Stimulated activated CD4-positive, alpha-beta T cell treated with anti-CD3 and anti-CD28 coated beads, Interleukin-1b, Interleukin-23, amount 100 ng/mL, for 48 hours (primary cell): ENCODE data around the gene PEAK1.

Experiments used
- DNase-seq: peaks from one replicate; pipeline ENCODE4 v3.0.0-alpha.2; 2020

The PEAK1 gene

GRCh38 chr15:77419836-77420609, at the start of gene PEAK1:
Gene PEAK1, minus strand, starts transcription at chr15:77420104. Its CDS starts 238,178 bp downstream, at chr15:77181926.
- peak; percentile 99 for DNase-seq

GRCh38 chr15:77468896-77469295, 49.0 kb upstream of the PEAK1 start:
- no peak for DNase-seq

- DNase-seq: no peak
Measured at GRCh38 chr15:77466521-77466920, 46.6 kb upstream of the PEAK1 start.

GRCh38 chr15:77464129-77464865, 44.4 kb upstream of the PEAK1 start:
- DNase-seq: no peak

GRCh38 chr15:77461486-77461885, 41.6 kb upstream of the PEAK1 start:
- DNase-seq: no peak

GRCh38 chr15:77459031-77459430, 39.1 kb upstream of the PEAK1 start:
- DNase-seq: no peak

GRCh38 chr15:77457905-77458265, 38.0 kb upstream of the PEAK1 start:
- no peak for DNase-seq

- no peak for DNase-seq
Measured at GRCh38 chr15:77457191-77457904, 37.4 kb upstream of the PEAK1 start.

- no peak for DNase-seq
Measured at GRCh38 chr15:77456746-77457145, 36.8 kb upstream of the PEAK1 start.

GRCh38 chr15:77455696-77456321, 35.9 kb upstream of the PEAK1 start:
- no peak for DNase-seq

- DNase-seq: no peak
Measured at GRCh38 chr15:77454951-77455350, 35.0 kb upstream of the PEAK1 start.

GRCh38 chr15:77454265-77454664, 34.4 kb upstream of the PEAK1 start:
- DNase-seq: no peak

- no peak for DNase-seq
Measured at GRCh38 chr15:77446840-77447390, 27.0 kb upstream of the PEAK1 start.

GRCh38 chr15:77440378-77440999, 20.6 kb upstream of the PEAK1 start:
- no peak for DNase-seq

- no peak for DNase-seq
Measured at GRCh38 chr15:77437264-77437663, 17.4 kb upstream of the PEAK1 start.

- DNase-seq: no peak
Measured at GRCh38 chr15:77436822-77437221, 16.9 kb upstream of the PEAK1 start.

GRCh38 chr15:77430652-77431051, 10.7 kb upstream of the PEAK1 start:
- no peak for DNase-seq

GRCh38 chr15:77430213-77430612, 10.3 kb upstream of the PEAK1 start:
- DNase-seq: no peak

- DNase-seq: no peak
Measured at GRCh38 chr15:77426871-77427270, 7.0 kb upstream of the PEAK1 start.

GRCh38 chr15:77426377-77426776, 6.5 kb upstream of the PEAK1 start:
- DNase-seq: no peak

- no peak for DNase-seq
Measured at GRCh38 chr15:77425104-77425503, 5.2 kb upstream of the PEAK1 start.

- no peak for DNase-seq
Measured at GRCh38 chr15:77421370-77421700, 1.4 kb upstream of the PEAK1 start.
